Spleen (tissue), 11 donors: ENCODE measurements around the gene CASR. TPM values are rescaled to one million over a fixed set of nuclear protein-coding genes. Genes with fewer than 3 reads are reported as not detected.
A peak's percentile ranks its signal among the peaks of the same experiment; 100 is the strongest.

ENCODE experiments used
- DNase-seq: peaks from one replicate; pipeline ENCODE4 v3.0.0-alpha.2; 2020
- H3K27ac ChIP-seq, 8 donors: fragments of 200-600 bp; sonication (generic) in 7 of 8; 1 replicate in 4 of 8; 2 replicates in 4 of 8; pipeline versions ENCODE4 v1.5.0 to v1.8.0; 2016 to 2021; ENCODE audit warnings: inconsistent platforms in 4 of 8, mild to moderate bottlenecking in 4 of 8, moderate library complexity in 1 of 8
- H3K27me3 ChIP-seq, 7 donors: fragments of 200-600 bp; sonication (generic) in 6 of 7; replicated peaks in 1 of 7; 1 replicate in 4 of 7; 2 replicates in 3 of 7; pipeline versions ENCODE4 v1.5.0 to v1.8.0; 2016 to 2021; ENCODE audit warnings: inconsistent platforms in 3 of 7, mild to moderate bottlenecking in 1 of 7
- H3K36me3 ChIP-seq, 6 donors: fragments of 200-600 bp; sonication (generic) in 5 of 6; 1 replicate in 4 of 6; 2 replicates in 2 of 6; pipeline versions ENCODE4 v1.5.0 to v1.8.0; 2016 to 2021; ENCODE audit warnings: inconsistent platforms in 2 of 6
- H3K4me1 ChIP-seq, 6 donors: fragments of 200-600 bp; sonication (generic) in 5 of 6; 1 replicate in 3 of 6; 2 replicates in 3 of 6; pipeline versions ENCODE4 v1.5.0 to v1.8.0; 2016 to 2021; ENCODE audit warnings: inconsistent platforms in 3 of 6
- H3K4me3 ChIP-seq, 8 donors: fragments of 200-600 bp; sonication (generic) in 7 of 8; 1 replicate in 4 of 8; 2 replicates in 4 of 8; pipeline versions ENCODE4 v1.5.0 to v1.8.0; 2016 to 2021; ENCODE audit warnings: inconsistent platforms in 4 of 8, mild to moderate bottlenecking in 4 of 8, moderate library complexity in 2 of 8
- H3K9me3 ChIP-seq, 8 donors: fragments of 200-600 bp; sonication (generic) in 7 of 8; 1 replicate in 4 of 8; 2 replicates in 4 of 8; pipeline versions ENCODE4 v1.5.0 to v1.8.0; 2016 to 2021; ENCODE audit warnings: inconsistent platforms in 4 of 8
- POLR2A ChIP-seq, 3 donors: fragments of 450-650 bp; IDR thresholded peaks; one replicate each; pipeline ENCODE4 v1.5.1; 2017; ENCODE audit warnings: antibody characterized with exemption in 3 of 3, mild to moderate bottlenecking in 1 of 3
- POLR2AphosphoS5 ChIP-seq, 3 donors: sonication (generic); formaldehyde crosslinking; IDR thresholded peaks; one replicate each; pipeline ENCODE4 v1.5.1; 2017; ENCODE audit warnings: antibody characterized with exemption in 3 of 3
- WGBS, 5 donors: extraction: QIAGEN DNeasy Blood & Tissue Kit in 3 of 5; methylation state at CpG; one replicate each; pipeline versions ENCODE4 v1.1.5 to v1.1.7; 2013 to 2018; 5-methylcytosine and 5-hydroxymethylcytosine counted together
- intact Hi-C: fragments of 100-400 bp; cut with DNase I; formaldehyde crosslinking; loops from one replicate; pipeline ENCODE4 v1.15.0; 2023; ENCODE audit warnings: low total_unique reads
- polyA plus RNA-seq, 3 donors: library from polyadenylated mRNA; stranded (reverse); fragments of 200-250 nt; gene quantifications; one replicate each; pipeline ENCODE4 v1.2.1, GENCODE V29; 2013
- total RNA-seq, 7 donors: library from RNA; depleted of rRNA in 3 of 7; stranded (reverse); fragments of >200 nt in 3 of 7; fragmentation: NEBNext Ultra II Directional in 4 of 7; extraction: Animal tissue kit (Norgen Biotek cat#: 25700) in 4 of 7; gene quantifications; one replicate each; pipeline versions ENCODE4 v1.1.0 to v1.2.1, GENCODE V29; 2016 to 2021
- TF ChIP-seq, protein P1 (sequence below), 11 experiments: fragments of 200-600 bp in 7 of 11; fragments of 450-650 bp in 4 of 11; sonication (generic) in 4 of 11; IDR thresholded peaks in 8 of 11; conservative IDR thresholded peaks in 3 of 11; 1 replicate in 7 of 11; 2 replicates in 4 of 11; pipeline versions ENCODE4 v1.4.0 to v1.8.0; 2016 to 2021; ENCODE audit warnings: antibody characterized with exemption in 11 of 11, inconsistent platforms in 4 of 11, mild to moderate bottlenecking in 1 of 11
- donor health status: healthy with polysubstance abuse.
- donor health status: DM: no; HTN: no; CAD: no; lungs with moderate emphysema.
- donor health status: DM: no; HTN: no; CAD: no.
- donor health status: Bipolar disorder and iron deficiency.
- donor health status: healthy.
- donor health status: DM: no; HTN: no; CAD: no.
- donor health status: DM: yes; HTN: yes; CAD: no.

CASR gene
- total and polyA plus RNA-seq, 10 donors: 0.08 to 4.3 (median 0.23) TPM

DNA sequence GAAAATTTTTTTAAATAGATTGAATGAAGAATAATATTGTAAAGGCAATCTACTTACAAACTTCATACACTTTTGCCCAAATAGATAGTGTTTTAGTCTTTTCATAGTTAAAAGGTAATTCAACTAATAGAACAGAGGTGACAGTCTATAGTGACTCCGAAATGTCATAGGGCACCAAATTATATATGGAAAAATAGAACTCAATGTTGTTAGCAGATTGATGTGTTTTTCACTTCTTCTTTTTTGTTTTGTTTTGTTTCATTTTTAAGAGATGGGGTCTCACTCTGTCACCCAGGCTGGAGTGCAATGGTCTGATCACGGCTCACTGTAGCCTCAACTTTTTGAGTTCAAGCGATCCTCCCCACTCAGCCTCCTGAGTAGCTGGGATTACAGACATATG is 142.3 kb downstream of the CASR start:
- H3K27me3 ChIP-seq: no peaks in the 10 kb centered on the region
- peaks cover 0 to 2% (median 0%) of the 10 kb centered on the region in 8 donors for H3K9me3 ChIP-seq
- H3K27ac ChIP-seq: peak overlapping the region in 4 of 8 donors; percentile 16 to 81 (median 74)
- H3K4me1 ChIP-seq: no peaks in the 10 kb centered on the region
- 70 to 90% (median 82%) methylated on average over 3 of the region's 3 CpGs for WGBS, 5 donors
- no peaks in the 10 kb centered on the region for H3K36me3 ChIP-seq
- peak overlapping the region in 3 of 8 donors; percentile 3 to 50 (median 30) for H3K4me3 ChIP-seq
- TF ChIP-seq POLR2A (IDR thresholded peaks at IDR 0.05) (no peak), POLR2AphosphoS5 (IDR thresholded peaks at IDR 0.05) (no peak)
- TF ChIP-seq, protein P1, sequence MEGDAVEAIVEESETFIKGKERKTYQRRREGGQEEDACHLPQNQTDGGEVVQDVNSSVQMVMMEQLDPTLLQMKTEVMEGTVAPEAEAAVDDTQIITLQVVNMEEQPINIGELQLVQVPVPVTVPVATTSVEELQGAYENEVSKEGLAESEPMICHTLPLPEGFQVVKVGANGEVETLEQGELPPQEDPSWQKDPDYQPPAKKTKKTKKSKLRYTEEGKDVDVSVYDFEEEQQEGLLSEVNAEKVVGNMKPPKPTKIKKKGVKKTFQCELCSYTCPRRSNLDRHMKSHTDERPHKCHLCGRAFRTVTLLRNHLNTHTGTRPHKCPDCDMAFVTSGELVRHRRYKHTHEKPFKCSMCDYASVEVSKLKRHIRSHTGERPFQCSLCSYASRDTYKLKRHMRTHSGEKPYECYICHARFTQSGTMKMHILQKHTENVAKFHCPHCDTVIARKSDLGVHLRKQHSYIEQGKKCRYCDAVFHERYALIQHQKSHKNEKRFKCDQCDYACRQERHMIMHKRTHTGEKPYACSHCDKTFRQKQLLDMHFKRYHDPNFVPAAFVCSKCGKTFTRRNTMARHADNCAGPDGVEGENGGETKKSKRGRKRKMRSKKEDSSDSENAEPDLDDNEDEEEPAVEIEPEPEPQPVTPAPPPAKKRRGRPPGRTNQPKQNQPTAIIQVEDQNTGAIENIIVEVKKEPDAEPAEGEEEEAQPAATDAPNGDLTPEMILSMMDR (IDR thresholded peaks at IDR 0.05 in 8 of 11, conservative IDR thresholded peaks at IDR 0.05 in 3 of 11): no peak
- DNase-seq: no peak
- intact Hi-C loops: no loop called here

DNA sequence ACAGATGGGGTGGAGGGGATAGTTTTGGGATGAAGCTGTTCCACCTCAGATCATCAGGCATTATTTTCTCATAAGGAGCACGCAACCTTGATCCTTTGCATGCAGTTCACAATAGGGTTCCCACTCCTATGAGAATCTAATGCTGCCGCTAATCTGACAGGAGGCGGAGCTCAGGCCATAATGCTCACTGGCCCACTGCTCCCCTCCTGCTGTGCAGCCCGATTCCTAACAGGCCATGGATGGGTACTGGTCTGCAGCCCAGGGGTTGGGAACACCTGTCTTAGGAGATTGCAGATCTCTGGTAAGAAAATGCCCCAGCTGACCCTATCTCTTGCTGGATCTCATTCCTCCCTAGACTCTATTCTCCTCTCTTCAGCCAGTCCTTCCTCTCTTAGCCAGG is 148.4 kb downstream of the CASR start:
- H3K27me3 ChIP-seq: peaks cover 0 to 7% (median 0%) of the 10 kb centered on the region in 7 donors
- no peak for DNase-seq
- no peaks in the 10 kb centered on the region for H3K9me3 ChIP-seq
- no peak overlapping the region for H3K27ac ChIP-seq
- intact Hi-C loops: no loop called here
- peaks cover 0 to 11% (median 0%) of the 10 kb centered on the region in 6 donors for H3K36me3 ChIP-seq
- 80 to 86% (median 85%) methylated on average over 4 of the region's 4 CpGs for WGBS, 5 donors
- TF ChIP-seq, protein P1 (IDR thresholded peaks at IDR 0.05 in 8 of 11, conservative IDR thresholded peaks at IDR 0.05 in 3 of 11): no peak
- TF ChIP-seq POLR2AphosphoS5 (IDR thresholded peaks at IDR 0.05): no peak
- no peak for TF ChIP-seq POLR2A (IDR thresholded peaks at IDR 0.05)
- H3K4me1 ChIP-seq: no peaks in the 10 kb centered on the region
- H3K4me3 ChIP-seq: no peak overlapping the region

DNA sequence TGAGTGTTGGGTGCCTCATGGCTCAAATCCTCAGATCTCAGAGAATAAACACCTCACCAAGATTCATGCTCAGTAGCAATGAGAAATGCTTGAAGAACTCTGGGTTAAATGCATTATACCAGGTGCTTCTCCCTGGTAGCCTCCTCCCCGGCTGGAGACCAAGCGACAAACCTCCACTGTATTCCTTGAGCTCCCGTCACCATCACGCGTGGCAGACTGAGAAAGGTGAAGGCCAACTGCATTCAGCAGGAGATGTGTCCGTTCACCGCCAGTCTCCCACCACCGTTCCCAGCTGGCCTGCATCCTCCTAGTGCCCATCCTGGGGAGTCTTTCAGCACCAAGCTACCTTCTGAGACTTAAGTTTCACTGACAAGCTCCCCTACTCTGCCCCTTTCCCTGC is 149.1 kb downstream of the CASR start:
- H3K4me1 ChIP-seq: no peaks in the 10 kb centered on the region
- 84 to 98% (median 94%) methylated on average over 8 of the region's 8 CpGs for WGBS, 5 donors
- intact Hi-C loops: no loop called here
- TF ChIP-seq POLR2A (IDR thresholded peaks at IDR 0.05) (no peak), POLR2AphosphoS5 (IDR thresholded peaks at IDR 0.05) (no peak)
- TF ChIP-seq, protein P1 (IDR thresholded peaks at IDR 0.05 in 8 of 11, conservative IDR thresholded peaks at IDR 0.05 in 3 of 11): no peak
- H3K36me3 ChIP-seq: peaks cover 0 to 13% (median 0%) of the 10 kb centered on the region in 6 donors
- H3K27ac ChIP-seq: no peak overlapping the region
- H3K9me3 ChIP-seq: no peaks in the 10 kb centered on the region
- peaks cover 0 to 7% (median 0%) of the 10 kb centered on the region in 7 donors for H3K27me3 ChIP-seq
- DNase-seq: no peak
- H3K4me3 ChIP-seq: no peak overlapping the region

Other genes starting within 250 kb of the CASR start
- 1 to 10 TPM in 5 of 7 donors, under 1 TPM in 2; 0.60 to 3.1 (median 1.2) TPM for gene ILDR1, start 161.4 kb upstream of the CASR start, total RNA-seq
- gene ILDR1, start 161.4 kb upstream of the CASR start, polyA plus RNA-seq: under 1 TPM; 0.26 to 0.86 (median 0.56) TPM
- 10 to 100 TPM; 19.5 to 41.8 (median 30.6) TPM for gene CD86, start 128.3 kb upstream of the CASR start, total RNA-seq
- gene CD86, start 128.3 kb upstream of the CASR start, polyA plus RNA-seq: 10 to 100 TPM in 2 of 3 donors, 1 to 10 TPM in 1; 9.8 to 13.7 (median 10.4) TPM
- gene CSTA, start 141.6 kb downstream of the CASR start, total RNA-seq: 10 to 100 TPM in 4 of 7 donors, 1 to 10 TPM in 3; 6.4 to 21.1 (median 11.4) TPM
- 10 to 100 TPM; 20.1 to 46.1 (median 41.9) TPM for gene CSTA, start 141.6 kb downstream of the CASR start, polyA plus RNA-seq
- 10 to 100 TPM; 18.4 to 24.9 (median 19.6) TPM for gene MIX23, start 199.6 kb downstream of the CASR start, total RNA-seq
- 10 to 100 TPM; 28.0 to 32.9 (median 28.2) TPM for gene MIX23, start 199.6 kb downstream of the CASR start, polyA plus RNA-seq
- 10 to 100 TPM in 6 of 7 donors, 1 to 10 TPM in 1; 9.3 to 36.9 (median 19.8) TPM for gene FAM162A, start 200.5 kb downstream of the CASR start, total RNA-seq
- gene FAM162A, start 200.5 kb downstream of the CASR start, polyA plus RNA-seq: 10 to 100 TPM; 38.7 to 57.1 (median 50.4) TPM
- 10 to 100 TPM in 1 of 7 donors, 1 to 10 TPM in 6; 4.7 to 12.3 (median 7.7) TPM for gene WDR5B, start 232.4 kb downstream of the CASR start, total RNA-seq
- gene WDR5B, start 232.4 kb downstream of the CASR start, polyA plus RNA-seq: 1 to 10 TPM; 5.8 to 7.3 (median 6.4) TPM